NCI-H2227 (cell line): Measurements from ENCODE around the gene PRR12.
A peak's percentile ranks its signal among the peaks of the same experiment; 100 is the strongest.
"Not testable (repeated sequence)": the region's sequence is repeated elsewhere in the genome, so short reads cannot be mapped to it uniquely, and the experiment has no call there.

ENCODE experiments used
- DNase-seq: peaks from one replicate; lab custom pipeline; 2025; ENCODE audit not compliant: unreplicated experiment; lab: John Stamatoyannopoulos, UW

PRR12 gene

DNA sequence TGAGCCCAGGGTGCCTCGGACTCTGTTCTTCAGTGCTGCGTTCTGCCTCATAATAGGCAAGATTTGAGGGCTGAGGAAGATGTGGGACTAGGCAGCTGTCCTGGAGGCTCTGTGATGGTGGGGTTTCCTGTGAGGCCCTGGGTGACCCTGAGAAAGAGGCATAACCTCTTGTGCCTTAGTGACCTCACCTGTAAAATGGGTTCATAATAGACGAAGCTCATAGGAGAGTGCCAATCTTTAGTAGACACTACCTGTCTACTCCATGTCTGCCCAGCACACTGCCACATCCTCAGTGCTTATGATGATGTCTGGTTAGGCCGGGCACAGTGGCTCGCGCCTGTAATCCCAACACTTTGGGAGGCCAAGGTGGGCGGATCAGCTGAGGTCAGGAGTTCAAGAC lies 25.6 kb downstream of the PRR12 start:
- DNase-seq: no peak

DNA sequence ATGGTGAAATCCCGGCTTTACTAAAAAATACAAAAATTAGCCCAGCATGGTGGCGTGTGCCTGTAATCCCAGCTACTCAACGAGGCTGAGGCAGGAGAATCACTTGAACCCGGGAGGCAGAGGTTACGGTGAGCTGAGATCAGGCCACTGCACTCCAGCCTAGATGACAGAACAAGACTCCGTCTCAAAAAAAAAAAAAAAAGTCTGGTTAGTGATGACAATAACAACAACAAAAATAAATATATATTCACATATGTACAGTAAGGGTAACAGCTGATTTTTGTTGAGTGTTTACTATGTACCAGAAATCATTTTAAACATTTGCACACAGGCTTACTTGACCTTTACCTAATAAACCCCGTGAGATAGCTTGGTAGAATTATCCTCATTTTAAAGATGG lies 26.0 kb downstream of the PRR12 start:
- DNase-seq: no peak

DNA sequence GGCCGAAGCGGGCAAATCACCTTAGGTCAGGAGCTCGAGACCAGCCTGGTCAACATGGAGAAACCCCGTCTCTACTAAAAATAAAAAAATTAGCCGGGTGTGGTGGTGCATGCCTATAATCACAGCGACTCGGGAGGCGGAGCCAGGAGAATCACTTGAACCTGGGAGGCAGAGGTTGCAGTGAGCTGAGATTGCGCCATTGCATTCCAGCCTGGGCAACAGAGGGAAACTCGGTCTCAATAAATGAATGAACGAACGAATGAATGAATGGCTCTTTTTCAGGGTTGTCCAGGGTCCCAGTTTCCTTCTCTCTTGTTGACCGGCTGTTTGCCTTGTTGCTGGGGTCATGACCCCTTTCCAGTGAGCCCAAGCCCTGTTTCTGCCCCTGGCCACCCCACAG lies 26.9 kb downstream of the PRR12 start:
- not testable (repeated sequence) for DNase-seq

DNA sequence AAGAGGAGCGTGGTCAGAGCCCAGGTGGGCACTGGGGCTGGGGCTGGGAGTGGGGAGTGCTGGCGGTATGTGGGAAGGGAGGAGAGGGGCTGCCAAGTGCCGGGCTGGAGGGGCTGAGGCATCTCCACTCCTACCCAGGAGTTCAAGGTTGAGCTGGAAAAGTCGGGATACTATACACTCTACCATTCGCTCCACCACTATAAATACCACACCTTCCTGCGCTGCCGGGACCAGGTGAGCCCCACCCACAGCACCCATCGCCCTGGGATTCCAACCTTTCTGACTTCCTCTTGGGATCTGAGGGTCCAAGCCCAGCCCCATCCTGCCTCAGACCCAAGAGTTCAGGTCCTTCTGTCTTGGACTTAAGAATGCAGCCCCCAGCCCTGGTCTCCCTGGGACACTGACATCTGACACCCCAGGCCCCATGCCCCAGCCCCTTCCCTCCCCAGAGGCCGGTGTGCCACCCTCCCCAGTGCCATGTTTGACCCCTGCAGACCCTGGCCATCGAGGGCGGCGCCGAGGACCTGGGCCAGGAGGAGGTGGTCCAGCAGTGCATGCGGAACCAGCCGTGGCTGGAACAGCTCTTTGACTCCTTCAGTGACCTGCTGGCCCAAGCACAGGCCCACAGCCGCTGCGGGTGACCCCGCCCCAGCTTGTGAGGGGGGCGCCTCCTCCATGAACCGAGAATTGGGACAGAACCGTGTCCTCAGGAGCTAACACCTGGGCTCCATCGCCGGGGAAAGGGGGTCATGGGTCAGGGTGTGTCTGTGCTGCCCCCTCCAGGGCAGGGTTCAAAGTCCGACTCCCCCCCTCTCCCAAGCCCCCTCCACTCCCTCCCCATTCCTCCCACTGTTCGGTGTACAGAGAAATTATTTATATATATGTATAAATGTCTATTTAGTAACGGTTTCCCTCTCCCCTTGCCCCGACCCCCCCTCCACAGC lies 34.3 kb downstream of the PRR12 start:
- DNase-seq: no peak

DNA sequence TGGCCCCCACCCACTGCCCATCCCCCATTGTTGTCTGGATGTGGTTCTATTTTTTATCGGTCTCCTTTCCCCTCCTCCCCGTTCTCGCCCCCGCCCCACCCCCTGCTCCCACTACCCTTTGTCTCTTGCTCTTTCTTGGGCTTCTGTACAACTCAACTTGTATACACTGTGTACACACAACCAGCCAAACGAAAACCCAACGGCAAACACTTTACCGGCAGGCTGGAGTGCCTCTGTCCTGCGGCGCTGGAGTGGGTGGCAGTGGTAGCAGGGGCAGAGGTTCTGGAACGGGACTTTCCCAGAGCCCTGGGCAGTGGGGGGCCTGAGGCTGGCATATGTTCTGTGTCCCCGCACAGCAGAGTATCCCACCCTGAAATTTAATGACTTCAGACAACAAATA lies 35.2 kb downstream of the PRR12 start:
- no peak for DNase-seq

DNA sequence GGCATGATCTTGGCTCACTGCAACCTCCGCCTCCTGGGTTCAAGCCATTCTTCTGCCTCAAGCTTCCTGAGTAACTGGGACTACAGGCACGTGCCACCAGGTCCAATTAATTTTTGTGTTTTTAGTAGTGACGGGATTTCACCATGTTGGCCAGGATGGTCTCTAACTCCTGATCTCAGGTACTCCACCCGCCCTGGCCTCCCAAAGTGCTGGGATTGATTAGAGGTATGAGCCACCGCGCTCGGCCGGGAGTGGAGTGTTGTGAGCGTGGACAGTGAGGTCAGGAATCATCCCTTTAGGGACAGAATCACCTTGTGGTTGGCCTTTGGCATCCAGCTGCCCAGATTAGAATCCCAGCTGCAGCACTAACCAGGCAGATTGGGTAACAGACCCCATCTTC lies 38.7 kb downstream of the PRR12 start:
- DNase-seq: no peak

DNA sequence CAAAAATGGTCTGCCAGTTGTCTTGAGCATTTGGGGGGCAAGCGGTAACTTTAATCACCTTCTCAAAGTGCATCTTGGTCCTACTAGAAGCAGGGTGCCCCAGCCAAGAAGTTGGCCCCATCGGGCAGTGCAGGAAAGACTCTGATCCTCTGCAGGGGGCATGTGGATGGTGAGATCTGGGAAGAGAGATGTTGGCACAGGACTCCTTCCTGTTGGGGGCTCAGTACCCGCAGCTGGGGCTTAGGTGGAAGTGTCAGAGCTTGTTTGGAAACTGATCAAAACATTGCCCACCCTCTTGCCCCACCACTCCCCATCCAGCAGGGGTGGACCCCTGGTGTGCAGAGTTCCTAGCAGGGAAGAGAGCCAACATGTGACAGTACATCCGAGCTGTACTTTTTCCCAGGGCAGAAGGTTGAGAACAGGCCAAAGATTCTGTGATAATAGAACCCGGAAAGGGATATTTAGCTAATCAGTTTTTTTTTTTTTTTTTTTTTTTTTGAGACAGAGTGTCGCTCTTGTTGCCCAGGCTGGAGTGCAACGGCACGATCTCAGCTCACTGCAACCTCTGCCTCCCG lies 40.1 kb downstream of the PRR12 start:
- DNase-seq: no peak

DNA sequence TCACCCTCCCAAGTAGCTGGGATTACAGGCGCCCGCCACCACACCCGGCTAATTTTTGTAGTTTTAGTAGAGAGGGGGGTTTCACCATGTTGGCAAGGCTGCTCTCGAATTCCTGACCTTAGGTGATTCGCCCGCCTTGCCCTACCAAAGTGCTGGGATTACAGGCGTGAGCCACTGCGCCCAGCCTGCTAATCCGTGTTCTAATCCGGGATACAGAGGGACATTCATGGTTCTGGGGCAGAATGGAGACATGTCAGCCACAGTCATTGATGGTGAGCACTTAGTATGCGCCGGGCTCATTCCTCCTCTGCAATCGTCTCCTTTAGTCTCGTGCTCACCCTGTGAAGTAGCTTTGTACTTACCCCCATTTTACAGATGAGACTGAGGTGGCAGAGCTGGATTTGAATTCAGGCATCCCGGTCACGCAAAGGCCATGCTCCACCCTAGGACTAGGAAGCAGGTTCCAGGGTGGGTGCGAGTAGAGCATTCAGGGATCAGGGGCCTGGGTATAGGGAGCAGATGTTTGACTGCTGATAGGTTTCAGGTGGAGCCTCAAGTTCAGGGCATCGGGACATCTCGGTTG lies 40.7 kb downstream of the PRR12 start:
- no peak for DNase-seq

DNA sequence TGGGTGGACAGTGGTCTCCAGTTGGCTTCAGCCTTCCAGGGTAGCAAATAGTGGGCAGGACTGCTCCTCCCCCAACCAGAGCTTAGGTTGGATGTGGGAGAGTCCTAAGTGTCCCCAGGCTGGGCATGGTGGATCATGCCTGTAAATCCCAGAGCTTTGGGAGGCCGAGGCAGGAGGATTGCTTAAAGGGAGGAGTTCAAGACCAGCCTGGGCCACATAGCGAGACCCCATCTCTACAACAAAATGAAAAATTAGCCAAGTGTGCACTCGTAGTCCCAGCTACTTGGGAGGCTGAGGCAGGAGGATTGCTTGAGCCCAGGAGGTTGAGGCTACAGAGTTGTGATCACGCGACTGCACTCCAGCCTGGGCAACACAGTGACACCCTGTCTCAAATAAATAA lies 41.6 kb downstream of the PRR12 start:
- no peak for DNase-seq

DNA sequence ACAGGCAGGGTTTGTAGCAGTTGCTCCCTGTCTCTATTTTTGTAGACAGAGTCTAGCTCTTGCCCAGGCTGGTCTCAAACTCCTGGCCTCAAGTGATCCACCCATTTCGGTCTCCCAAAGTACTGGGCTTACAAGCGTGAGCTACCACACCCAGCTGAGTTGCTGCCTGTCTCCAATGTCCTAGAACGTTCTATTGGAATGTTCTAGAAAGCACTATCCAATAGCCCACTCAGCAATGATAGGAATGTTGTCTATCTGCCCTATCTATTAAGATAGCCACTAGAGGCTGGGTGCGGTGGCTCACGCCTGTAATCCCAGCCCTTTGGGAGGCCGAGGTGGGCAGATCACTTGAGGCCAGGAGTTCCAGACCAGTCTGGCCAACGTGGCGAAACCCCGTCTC lies 42.3 kb downstream of the PRR12 start:
- not testable (repeated sequence) for DNase-seq

DNA sequence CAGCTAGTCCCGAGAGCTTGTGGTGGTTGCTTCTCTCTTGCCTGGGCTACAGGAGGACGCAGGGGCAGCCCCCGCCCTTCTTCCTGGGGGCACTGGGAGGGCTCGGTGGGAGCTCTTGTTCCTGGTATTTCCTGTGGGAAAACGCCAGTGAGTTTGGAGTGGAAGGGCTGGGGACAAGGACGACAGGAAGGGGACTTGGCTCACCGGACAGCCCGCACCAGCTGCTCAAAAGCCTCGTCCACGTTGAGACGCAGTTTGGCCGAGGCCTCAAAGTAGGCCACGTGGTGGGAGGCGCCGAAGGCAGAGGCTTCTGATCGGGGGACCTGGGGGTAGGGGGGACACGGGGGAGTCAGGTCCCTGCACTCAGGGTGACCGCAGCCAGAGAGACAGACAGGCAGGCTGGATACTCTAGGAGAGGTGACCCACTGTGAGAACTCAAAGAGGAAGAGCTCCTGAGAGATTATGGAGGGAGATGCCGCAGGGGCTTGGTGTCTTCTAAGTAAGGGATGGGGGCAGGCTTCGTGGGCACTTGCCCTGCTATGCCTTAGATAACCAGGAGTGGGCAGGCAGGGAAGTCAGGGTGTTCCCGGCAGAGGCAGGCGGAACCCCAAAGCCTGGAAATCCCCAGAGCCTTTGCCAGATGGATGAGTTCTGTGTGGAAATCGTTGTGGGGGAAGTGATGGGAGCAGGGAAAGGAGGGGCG lies 44.7 kb downstream of the PRR12 start:
- no peak for DNase-seq

DNA sequence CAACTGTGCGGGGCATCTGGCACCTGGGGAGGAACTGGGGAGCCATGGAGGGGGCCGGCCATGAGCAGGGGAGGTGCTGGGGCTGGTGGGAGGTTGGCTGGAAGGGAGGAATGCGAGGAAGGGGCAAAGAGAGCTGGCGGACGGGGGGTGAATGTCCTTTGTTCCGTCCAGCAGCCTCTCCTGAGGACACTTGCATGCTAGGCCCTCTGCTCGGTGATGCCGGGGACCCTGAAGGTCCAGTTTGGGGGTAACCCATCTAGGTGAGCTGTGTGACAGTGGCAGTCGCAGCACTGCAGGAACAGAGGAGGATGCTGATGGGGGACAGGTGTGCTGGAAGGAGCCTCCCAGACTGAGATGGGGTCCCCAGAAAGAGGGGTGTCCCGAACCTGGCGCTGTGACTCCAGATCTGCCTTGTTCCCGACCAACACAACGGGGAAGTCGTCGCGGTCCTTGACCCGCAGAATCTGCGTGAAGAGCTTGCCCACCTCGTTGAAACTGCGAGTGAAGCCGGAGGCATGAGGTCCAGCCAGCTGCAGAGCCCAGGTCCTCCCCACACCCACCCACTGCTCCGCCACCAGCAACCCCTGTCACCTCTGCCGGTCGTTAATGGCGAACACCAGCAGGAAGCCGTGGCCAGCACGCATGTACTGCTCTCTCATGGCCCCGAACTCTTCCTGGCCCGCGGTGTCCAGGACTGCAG lies 45.4 kb downstream of the PRR12 start:
- no peak for DNase-seq

DNA sequence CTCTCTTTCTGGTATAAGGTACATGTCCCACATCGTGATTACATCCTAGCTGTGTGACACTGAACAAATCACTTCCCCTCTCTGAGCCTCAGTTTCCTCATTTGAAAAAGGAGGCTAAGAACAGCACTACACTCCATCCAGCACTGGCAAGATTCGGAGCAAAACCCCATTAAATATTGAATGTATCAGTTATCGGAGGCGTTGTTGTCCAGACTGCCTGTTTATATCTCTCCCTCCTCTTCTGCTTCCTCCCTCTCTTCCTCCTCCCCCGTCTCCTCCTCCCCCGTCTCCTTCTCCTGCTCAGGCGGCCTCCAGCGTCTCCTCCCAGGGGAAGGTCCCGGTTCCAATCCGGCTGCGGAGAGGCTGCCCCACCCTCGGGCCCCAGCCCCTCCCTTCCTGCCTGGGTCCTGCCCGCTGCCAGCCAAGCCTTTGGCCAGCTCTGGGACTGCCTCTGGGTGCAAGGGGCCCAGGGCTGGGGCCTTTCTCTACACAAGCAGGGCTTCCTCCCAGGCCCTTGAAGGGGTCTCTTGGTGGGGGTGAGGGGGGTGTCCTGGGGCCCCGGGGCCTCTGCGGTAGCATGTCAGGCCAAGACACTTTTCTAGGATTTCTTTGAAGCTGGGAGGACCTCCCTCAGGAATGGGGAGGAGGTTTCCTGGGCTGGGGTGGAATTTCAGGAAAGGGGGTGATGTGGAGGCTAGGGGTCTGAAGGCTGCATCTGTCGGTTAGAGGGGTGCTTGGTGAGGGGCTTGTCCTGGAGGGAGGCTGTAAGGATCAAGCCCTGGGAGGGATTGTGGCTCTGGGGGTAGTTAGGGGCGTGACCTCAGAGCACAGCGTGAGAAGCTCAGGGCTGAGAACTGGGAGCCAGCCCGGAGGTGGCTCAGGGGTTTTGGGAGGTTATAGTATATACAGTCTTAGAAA lies 47.1 kb downstream of the PRR12 start:
- no peak for DNase-seq

DNA sequence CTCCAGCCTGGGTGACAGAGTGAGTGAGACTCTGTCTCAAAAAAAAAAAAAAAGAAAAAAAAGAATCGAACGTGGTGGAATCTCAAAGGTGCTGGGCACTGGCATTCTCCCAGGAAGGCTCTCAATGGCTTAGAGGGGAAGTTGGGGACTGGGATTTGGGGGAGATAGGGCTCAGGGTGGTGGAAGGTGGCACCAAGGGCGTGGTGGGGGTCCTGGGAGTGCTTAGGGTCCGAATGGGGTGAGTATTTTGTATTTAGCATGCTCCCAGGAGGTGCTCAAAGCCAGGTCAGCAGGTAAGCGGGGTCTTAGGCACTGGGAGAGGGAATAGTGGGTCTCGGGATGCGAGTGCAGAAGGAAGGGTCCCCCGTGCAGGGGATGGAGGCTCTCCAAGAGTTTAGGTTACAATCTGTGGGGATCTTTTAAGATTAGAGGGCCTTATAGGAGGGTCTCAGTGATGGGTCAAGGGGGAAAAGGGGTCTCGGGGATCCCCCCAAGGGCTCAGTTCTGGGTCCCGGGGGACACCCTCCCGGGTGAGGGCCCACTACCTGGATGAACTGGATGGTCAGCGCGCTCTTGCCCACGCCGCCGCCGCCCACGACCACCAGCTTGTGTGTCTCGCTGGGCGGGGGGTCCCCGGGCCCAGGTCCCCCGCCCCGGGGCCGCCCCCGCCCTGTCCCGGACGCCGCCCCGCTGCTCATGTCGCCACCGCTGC lies 48.6 kb downstream of the PRR12 start:
- no peak for DNase-seq

DNA sequence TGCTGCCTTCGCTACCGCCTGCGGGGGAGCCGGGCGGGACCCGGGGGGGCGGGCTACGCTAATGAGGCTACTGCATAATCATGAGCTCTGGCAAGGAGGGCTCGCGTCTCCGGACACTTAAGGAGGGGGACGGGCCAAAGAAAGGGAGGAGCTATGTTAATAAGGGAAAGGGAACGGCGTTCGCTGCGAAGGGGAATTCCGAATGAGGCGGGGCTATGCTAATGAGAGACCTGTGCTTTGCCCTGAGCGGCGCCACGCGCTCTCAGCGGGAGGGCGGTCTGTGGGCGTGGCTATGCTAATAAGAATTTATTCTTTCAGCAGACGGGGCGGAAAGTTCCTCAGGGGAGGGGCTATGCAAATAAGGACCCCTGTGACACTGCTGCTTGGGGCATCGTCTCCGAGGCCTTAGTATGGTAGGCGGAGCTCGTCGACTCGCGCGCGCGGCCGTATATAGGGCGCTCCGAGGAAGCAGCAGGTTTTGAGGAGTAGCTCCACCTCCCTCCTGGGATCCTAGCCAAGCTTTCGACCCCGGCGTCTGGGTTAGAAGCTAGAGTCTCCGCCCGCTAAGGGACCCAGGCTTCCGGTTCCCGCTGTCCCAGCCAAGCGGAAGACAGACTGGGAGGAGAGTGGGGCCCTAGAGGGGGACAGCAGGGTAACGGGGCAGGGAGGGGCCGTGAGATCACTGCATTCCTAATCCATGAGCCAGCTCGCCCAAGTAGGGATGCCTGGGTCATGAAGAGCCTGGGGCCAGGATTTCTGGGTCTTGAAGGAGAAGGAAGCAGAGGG lies 49.3 kb downstream of the PRR12 start, which contains the start of gene RRAS:
Gene RRAS (minus strand): TSS at position 31 of the 786 bp plus-strand sequence. CDS start 45 bp downstream, outside the sequence.
- peak; percentile 98 for DNase-seq

DNA sequence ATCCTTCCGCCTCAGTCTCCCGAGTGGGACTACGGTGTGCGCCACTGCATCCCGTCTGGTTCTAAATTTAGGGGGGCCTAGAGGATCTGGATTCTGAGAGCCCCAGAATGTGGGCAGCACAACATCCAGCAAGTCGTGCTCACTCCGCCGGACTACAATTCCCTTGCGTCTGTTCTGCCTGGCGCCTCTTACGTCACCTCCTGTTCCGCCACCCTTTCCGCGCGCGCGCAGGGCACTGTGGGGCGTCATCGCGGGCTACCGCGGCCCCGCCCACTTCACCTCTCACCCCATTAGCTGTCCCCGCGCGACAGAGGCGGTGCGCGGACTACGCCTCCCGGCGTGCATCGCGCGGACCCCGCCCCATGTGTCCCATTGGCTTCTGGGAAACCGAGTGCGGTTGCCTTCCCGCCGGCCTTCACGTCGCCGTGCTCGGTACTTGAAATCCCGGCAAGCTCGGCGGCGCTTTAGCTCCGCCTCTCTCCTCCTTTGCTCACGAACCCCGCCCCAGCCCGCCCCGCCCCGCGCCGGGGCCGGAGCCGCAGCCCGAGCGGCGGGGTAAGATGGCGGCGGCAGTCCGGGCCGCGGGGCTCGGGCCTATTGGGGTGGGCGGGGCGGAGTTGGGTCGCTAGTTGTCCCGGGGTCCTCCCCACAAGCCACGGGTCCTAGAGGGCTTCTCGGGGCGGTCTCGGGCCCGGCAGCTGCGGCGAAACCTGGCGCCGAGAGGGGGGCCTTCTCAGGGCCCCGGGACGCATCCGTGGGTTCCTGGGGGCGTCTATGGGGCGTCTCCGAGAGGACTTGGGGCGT lies 50.9 kb downstream of the PRR12 start, which contains the start of gene SCAF1:
Gene SCAF1 (plus strand): TSS at position 522 of the 804 bp plus-strand sequence. CDS start 2,818 bp downstream, outside the sequence.
- peak; percentile 98 for DNase-seq

DNA sequence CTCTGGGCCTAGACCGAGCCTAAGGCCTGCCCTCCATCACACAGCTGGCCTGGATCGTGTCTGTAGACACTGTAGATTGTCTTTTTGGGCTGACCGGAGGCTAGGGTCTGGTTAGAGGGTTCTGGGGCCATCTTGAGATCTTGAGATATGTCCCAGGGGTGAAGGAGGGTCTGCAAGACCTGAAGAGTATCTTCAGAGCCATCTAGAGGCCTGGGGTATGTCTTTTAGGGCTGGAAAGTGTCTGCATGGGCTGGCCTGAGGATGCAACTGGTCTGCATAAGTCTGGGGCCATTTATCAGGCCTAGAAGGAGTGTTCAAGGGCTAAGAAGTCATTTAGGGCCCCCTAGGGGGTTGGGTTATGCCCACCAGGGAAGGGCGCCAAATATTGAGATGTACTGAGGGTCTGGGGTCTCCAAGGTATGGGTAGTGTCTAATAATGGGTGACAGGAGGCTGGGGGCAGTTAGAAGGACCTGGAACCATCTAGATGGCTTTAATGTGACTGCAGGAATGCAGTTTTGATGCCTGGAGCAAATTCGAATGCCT lies 51.6 kb downstream of the PRR12 start:
- DNase-seq: peak; percentile 57
